ENCODE data around the gene DHX58. TPM values are rescaled to one million over a fixed set of nuclear protein-coding genes. Genes with fewer than 3 reads are reported as not detected.

Gene DHX58
- total and polyA plus RNA-seq, 10 of the 15 experiments (the other 5 are each of a cell fraction or from before 2014, with no cell fraction given): 3.5 to 69.8 (median 16.4) TPM

DNA sequence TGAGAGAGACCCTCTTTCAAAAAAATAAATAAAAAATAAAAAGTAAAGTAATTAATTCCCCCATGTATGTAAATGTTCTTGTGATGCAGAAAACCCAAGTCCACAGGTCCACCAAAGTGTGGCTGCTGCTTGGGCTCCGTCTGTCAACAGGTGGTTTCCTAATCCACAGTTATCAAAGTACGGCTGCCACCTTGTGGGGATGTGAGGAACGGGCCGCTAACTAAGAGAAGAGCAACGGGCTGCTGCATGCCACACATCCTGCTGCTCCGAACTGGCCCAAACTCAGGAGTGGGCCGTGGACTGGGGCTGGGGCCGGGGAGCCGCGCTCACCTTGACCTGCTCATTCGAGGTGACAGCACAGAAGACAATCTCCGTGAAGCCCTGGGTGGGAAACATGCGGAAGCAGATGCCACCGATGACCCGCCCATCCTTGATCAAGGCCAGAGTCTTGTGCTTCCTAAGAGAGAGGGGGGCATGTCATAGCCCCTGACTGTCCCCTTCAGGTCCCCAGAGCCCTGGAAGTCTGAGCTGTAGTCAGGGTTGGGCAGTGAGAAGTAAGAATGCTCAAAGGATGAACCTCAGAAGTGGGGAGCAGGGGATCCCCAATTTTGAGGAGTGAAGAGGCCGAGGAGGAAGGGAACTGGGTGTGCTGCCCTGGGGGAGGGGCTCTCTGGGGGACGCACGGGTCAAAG is 4.3 kb upstream of the DHX58 start (continued):
- TF ChIP-seq CTCF (IDR thresholded peaks at IDR 0.05 in 2 of 3, conservative IDR thresholded peaks at IDR 0.05 in 1 of 3; ENCODE audit: control insufficient read depth in 2 of 3, extremely low read depth in 1 of 3, insufficient read depth in 1 of 3, low read depth in 3 of 3, low read length in 3 of 3): peak; percentile 82 to 94 (median 87)
- no peak for TF ChIP-seq CHD4 (IDR thresholded peaks at IDR 0.05)
- 0 out of 2 replicates have a peak, but pooled peaks have one; percentile 39 for TF ChIP-seq SMARCA5 (IDR thresholded peaks at IDR 0.05)
- peak; percentile 86 for TF ChIP-seq RAD21 (IDR thresholded peaks at IDR 0.05; ENCODE audit: insufficient read depth, low read depth, low read length)
- peak; percentile 76 for TF ChIP-seq PKNOX1 (IDR thresholded peaks at IDR 0.05)

DNA sequence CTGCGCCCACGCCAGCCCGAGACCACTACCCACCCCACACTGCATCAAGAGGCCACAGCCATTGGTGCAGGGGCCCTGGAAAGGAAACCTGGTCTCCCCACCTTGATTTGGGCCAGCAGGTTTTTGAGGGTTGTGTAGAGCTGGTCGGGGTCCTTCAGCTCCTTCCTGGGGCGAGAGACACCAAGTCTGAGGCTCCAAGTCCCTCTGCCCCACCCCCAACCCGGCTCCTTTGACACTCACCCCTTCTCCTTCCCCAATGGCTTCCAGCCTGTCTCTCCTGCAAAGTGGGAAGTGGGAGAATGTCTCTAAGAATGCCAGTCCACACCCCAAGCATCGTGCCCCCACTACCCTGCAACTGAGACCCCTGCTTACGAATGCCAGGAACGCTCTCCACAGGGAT is 1.6 kb upstream of the DHX58 start:
- H3K9me3 ChIP-seq (replicated peaks; ENCODE audit: control insufficient read depth, insufficient read depth, low read length): no peaks in the 10 kb centered on the region; the same call in 2 of the 3 replicates
- ChIA-PET RAD21 (ENCODE audit: unreplicated experiment) (interaction anchor here (1.0 to 2.7 kb wide), 6 partner anchors 65 to 196 kb away, joined by 4 to 16 read pairs (median 8); partner anchors contain the start of genes ACLY, CNP, DNAJC7 and KCNH4), SMC1A (ENCODE audit: uncharacterized antibody, unreplicated experiment) (interaction anchor here (1.1 to 3.4 kb wide), 5 partner anchors 48 to 148 kb away, joined by 3 to 17 read pairs (median 16); partner anchors contain the start of genes CNP and KCNH4), CTCF (interaction anchor here (0.9 to 7.5 kb wide), 9 partner anchors 11 to 150 kb away, joined by 3 to 61 read pairs (median 9); partner anchors contain the start of genes DNAJC7 and GHDC), POLR2A (interaction anchor here (0.6 to 3.5 kb wide), 5 partner anchors 10 to 97 kb away, joined by 3 to 23 read pairs (median 4); partner anchors contain the start of genes DNAJC7 and NKIRAS2)
- FAIRE-seq (no peak), DNase-seq (ENCODE audit: low read depth, low spot score) (no peak), ATAC-seq (no peak)
- H3K36me3 ChIP-seq (ENCODE audit: control insufficient read depth in 2 of 2, insufficient read depth in 2 of 2, low read length in 1 of 2): peaks cover 5 to 6% of the 10 kb centered on the region in 2 experiments; a peak in 2 of 4 replicates
- BruUV-seq (replicated peaks): no TSS peak
- no peak overlapping the region for H2AFZ ChIP-seq (ENCODE audit: control insufficient read depth, low read depth, low read length)
- no peak overlapping the region for H3K4me3 ChIP-seq
- H3K27ac ChIP-seq (ENCODE audit: control insufficient read depth, insufficient read depth): no peak overlapping the region
- peaks cover 35% of the 10 kb centered on the region for H3K4me1 ChIP-seq (ENCODE audit: control insufficient read depth, insufficient read depth, low read length)
- H4K20me1 ChIP-seq (ENCODE audit: control insufficient read depth, insufficient read depth): no peaks in the 10 kb centered on the region
- no peaks in the 10 kb centered on the region for H3K27me3 ChIP-seq (replicated peaks in 1 of 2; ENCODE audit: control insufficient read depth in 2 of 2, insufficient read depth in 2 of 2, low read length in 1 of 2)
- 93% methylated on average over 9 of the region's 9 CpGs for WGBS (ENCODE audit: insufficient coverage, insufficient replicate concordance, low lambda C conversion rate, missing lambda C conversion rate)
- in situ Hi-C loops (cut with MboI) (loop anchor here (5.0 kb wide), 2 partner anchors 92 to 152 kb away; partner anchors contain the start of gene NKIRAS2), intact Hi-C loops (cut with micrococcal nuclease; ENCODE audit: unreplicated experiment) (no loop called here)
- peaks cover 13% of the 10 kb centered on the region for H3K79me2 ChIP-seq (ENCODE audit: control insufficient read depth, insufficient read depth, low read length)
- H3K4me2 ChIP-seq (ENCODE audit: control insufficient read depth, insufficient read depth): no peak overlapping the region
- no peak overlapping the region for H3K9ac ChIP-seq (ENCODE audit: control insufficient read depth, insufficient read depth, low read length)
- no peak for TF ChIP-seq ZNF24 (IDR thresholded peaks at IDR 0.05)
- no peak for TF ChIP-seq RAD51 (IDR thresholded peaks at IDR 0.05)
- TF ChIP-seq ATF3 (IDR thresholded peaks at IDR 0.05; ENCODE audit: borderline replicate concordance, extremely low read depth, low read depth, low read length): no peak
- TF ChIP-seq SUPT20H (IDR thresholded peaks at IDR 0.05; ENCODE audit: borderline replicate concordance, control insufficient read depth, low read depth, low read length): no peak
- TF ChIP-seq, protein P1, sequence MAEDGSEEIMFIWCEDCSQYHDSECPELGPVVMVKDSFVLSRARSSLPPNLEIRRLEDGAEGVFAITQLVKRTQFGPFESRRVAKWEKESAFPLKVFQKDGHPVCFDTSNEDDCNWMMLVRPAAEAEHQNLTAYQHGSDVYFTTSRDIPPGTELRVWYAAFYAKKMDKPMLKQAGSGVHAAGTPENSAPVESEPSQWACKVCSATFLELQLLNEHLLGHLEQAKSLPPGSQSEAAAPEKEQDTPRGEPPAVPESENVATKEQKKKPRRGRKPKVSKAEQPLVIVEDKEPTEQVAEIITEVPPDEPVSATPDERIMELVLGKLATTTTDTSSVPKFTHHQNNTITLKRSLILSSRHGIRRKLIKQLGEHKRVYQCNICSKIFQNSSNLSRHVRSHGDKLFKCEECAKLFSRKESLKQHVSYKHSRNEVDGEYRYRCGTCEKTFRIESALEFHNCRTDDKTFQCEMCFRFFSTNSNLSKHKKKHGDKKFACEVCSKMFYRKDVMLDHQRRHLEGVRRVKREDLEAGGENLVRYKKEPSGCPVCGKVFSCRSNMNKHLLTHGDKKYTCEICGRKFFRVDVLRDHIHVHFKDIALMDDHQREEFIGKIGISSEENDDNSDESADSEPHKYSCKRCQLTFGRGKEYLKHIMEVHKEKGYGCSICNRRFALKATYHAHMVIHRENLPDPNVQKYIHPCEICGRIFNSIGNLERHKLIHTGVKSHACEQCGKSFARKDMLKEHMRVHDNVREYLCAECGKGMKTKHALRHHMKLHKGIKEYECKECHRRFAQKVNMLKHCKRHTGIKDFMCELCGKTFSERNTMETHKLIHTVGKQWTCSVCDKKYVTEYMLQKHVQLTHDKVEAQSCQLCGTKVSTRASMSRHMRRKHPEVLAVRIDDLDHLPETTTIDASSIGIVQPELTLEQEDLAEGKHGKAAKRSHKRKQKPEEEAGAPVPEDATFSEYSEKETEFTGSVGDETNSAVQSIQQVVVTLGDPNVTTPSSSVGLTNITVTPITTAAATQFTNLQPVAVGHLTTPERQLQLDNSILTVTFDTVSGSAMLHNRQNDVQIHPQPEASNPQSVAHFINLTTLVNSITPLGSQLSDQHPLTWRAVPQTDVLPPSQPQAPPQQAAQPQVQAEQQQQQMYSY (CRISPR knock-in tag; IDR thresholded peaks at IDR 0.05): no peak
- TF ChIP-seq JUND (IDR thresholded peaks at IDR 0.05; ENCODE audit: low read depth, low read length): no peak
- no peak for TF ChIP-seq IRF3 (IDR thresholded peaks at IDR 0.05)
